ENCODE data around the gene ACOT6.

Gene ACOT6

DNA sequence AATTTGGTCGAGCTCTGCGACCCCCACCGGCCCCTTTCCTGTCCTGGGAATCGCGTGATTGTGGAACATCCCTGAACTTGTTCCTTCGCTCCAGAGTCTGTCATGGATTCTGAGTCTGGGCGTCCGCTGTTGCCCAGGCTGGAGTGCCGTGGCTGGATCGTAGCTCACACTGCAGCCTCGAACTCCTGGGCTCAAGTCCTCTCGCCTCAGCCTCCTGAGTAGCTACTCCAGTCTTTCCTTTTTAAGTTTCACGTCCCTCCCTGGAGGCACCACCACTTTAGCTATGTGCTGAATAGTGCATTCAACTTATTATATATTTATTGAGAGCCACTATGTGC is 698 bp downstream of the ACOT6 start:
- no peak for DNase-seq (ENCODE audit: low read depth)
- peak overlapping the region; percentile 54 for H3K4me3 ChIP-seq (replicated peaks; ENCODE audit: low read depth, low read length)

DNA sequence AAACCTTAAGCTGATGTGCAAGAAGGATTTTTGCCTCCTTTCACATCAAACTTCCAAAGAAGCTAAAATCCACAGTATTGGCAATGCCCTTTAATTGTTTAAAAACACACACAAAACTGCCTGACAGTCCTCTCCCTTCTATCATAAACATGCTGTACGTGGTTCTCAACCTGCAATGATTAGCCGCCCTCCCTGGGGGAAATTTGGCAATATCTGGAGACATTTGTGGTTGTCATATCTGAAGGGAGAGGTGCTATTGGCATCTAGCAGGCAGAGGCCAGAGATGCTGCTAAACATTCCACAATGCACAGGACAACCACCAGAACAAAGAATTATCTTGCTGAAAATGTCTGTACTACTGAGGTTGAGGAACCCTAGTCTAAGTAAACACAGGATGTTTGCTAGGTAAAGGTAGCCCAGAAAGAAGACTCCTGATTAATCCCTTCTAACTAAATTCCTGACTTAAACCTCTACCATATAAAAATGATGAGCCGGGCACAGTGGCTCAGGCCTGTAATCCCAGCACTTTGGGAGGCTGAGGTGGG is 1.2 kb downstream of the ACOT6 start:
- DNase-seq (ENCODE audit: low read depth), result no peak
- TF ChIP-seq, protein P1, sequence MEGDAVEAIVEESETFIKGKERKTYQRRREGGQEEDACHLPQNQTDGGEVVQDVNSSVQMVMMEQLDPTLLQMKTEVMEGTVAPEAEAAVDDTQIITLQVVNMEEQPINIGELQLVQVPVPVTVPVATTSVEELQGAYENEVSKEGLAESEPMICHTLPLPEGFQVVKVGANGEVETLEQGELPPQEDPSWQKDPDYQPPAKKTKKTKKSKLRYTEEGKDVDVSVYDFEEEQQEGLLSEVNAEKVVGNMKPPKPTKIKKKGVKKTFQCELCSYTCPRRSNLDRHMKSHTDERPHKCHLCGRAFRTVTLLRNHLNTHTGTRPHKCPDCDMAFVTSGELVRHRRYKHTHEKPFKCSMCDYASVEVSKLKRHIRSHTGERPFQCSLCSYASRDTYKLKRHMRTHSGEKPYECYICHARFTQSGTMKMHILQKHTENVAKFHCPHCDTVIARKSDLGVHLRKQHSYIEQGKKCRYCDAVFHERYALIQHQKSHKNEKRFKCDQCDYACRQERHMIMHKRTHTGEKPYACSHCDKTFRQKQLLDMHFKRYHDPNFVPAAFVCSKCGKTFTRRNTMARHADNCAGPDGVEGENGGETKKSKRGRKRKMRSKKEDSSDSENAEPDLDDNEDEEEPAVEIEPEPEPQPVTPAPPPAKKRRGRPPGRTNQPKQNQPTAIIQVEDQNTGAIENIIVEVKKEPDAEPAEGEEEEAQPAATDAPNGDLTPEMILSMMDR (IDR thresholded peaks at IDR 0.05; ENCODE audit: low read length, missing control alignments), result no peak
- H3K4me3 ChIP-seq (replicated peaks; ENCODE audit: low read depth, low read length), result no peak overlapping the region

More for the DNA sequence above, 698 bp downstream of the ACOT6 start:
- TF ChIP-seq, protein P1 (IDR thresholded peaks at IDR 0.05; ENCODE audit: low read length, missing control alignments), result no peak

DNA sequence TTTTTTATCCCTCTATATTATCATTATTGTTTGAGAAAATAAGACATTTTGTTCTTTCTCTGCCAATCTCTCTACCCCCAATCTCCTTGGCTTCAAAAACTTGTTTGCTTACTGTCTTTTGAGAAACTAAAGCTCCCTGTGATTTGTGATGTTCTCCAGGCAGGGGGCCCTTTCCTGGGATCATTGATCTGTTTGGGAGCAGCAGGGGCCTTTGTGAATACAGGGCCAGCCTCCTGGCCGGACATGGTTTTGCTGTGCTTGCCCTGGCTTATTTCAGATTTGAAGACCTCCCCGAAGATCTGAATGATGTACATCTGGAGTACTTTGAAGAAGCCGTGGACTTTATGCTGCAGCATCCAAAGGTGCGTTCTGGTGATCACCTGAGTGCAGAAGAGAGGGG is 4.5 kb downstream of the ACOT6 start:
- TF ChIP-seq, protein P1 (IDR thresholded peaks at IDR 0.05; ENCODE audit: low read length, missing control alignments), result no peak
- no peak overlapping the region for H3K4me3 ChIP-seq (replicated peaks; ENCODE audit: low read depth, low read length)
- no peak for DNase-seq (ENCODE audit: low read depth)

DNA sequence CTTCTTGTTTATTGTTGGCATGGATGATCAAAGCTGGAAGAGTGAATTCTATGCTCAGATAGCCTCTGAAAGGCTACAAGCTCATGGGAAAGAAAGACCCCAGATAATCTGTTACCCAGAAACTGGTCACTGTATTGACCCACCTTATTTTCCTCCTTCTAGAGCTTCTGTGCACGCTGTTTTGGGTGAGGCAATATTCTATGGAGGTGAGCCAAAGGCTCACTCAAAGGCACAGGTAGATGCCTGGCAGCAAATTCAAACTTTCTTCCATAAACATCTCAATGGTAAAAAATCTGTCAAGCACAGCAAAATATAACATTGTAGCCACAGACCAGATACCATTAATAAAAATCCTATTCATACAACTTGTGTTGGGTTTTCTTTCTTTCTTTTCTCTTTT is 7.2 kb downstream of the ACOT6 start:
- TF ChIP-seq, protein P1 (IDR thresholded peaks at IDR 0.05; ENCODE audit: low read length, missing control alignments), result no peak
- no peak for DNase-seq (ENCODE audit: low read depth)
- H3K4me3 ChIP-seq (replicated peaks; ENCODE audit: low read depth, low read length), result no peak overlapping the region

DNA sequence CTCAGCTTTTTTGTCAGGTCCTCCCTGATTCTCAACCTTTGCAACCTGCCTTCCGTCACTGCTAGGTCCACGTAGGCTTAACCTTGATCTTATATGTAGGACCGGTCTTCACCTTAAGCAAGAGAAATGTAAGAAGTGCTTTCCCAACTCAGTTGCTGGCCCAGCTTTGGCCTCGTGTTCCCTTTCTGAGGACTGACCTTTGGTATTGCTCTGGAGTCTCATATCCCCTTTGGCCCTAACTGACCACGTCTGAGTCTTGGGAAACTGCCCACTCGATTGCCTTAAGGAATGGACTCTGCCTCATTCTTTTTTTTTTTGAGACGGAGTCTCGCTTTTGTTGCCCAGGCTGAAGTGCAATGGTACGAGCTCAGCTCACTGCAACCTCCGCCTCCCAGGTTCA is 8.0 kb downstream of the ACOT6 start:
- no peak for DNase-seq (ENCODE audit: low read depth)
- TF ChIP-seq, protein P1 (IDR thresholded peaks at IDR 0.05; ENCODE audit: low read length, missing control alignments), result no peak
- no peak overlapping the region for H3K4me3 ChIP-seq (replicated peaks; ENCODE audit: low read depth, low read length)

DNA sequence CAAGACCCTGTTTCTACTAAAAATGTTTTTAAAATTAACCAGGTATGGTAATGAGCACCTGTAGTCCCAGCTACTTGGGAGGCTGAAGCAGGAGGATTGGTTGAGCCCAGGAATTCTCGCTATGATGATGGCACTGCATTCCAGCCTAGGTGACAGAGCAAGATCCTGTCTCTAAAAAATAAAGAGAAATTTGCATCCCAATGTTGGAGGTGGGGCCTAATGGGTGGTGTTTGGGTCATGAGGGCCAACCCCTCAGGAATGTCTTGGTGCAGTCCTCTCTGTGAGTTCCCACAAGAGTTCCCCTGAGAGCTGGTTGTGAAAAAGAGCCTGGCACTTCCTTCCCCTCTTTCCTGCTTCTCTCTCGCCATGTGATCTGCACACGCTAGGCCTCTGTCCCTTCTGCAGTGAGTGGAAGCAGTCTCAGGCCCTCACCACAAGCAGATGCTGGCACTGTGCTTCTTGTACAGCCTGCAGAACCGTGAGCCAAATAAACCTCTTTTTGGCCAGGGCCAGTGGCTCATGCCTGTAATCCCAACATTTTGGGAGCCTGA is 11.3 kb downstream of the ACOT6 start:
- H3K4me3 ChIP-seq (replicated peaks; ENCODE audit: low read depth, low read length), result no peak overlapping the region
- TF ChIP-seq, protein P1 (IDR thresholded peaks at IDR 0.05; ENCODE audit: low read length, missing control alignments), result no peak

DNA sequence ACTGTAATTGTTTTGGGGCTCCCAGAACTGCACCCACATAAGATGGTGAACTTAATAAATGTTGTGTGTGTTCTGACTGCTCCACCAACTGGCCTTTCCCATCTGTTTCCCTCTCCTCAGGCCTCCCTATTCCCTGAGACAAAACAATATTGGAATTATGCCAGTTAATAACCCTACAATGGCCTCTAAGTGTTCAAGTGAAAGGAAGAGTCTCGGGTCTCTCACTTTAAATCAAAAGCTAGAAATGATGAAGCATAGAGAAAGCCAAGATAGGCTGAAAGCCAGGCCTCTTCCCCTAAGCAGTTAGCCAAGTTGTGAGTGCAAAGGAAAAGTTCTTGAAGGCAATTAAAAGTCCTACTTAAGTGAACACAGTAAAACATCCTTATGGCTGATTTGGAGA is 13.4 kb downstream of the ACOT6 start:
- peak; percentile 16 for DNase-seq (ENCODE audit: low read depth)
- TF ChIP-seq, protein P1 (IDR thresholded peaks at IDR 0.05; ENCODE audit: low read length, missing control alignments), result no peak
- no peak overlapping the region for H3K4me3 ChIP-seq (replicated peaks; ENCODE audit: low read depth, low read length)

More for the DNA sequence above, 11.3 kb downstream of the ACOT6 start:
- no peak for DNase-seq (ENCODE audit: low read depth)
